ENCODE data around the gene GABRD. TPM values are rescaled to one million over a fixed set of nuclear protein-coding genes. Genes with fewer than 3 reads are reported as not detected.

GABRD gene
- total and polyA plus RNA-seq, 2 donors, result 0.14 to 1.4 TPM

DNA sequence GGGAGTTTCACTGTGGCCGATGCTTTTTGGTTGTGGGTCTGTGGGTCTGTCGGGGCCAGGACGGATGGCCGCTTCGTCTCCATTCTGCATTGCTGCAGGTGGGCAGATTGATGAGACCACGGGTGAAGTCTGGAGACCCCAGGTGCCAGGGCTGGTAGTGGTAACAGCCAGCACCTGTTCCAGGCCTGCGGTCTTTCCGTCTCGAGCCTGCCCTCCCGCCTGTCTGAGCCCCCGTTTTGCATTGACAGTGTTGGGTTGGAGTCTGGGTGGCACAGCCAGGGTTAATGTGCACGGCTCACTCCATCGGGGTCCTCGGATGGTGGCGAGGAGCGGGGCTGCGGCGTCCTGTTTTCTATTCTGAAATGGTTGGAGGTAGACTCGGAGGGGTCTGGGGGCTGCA, 55.3 kb downstream of the GABRD start:
- H3K4me3 ChIP-seq (ENCODE audit: low read length in 2 of 2), result no peak overlapping the region
- H3K4me1 ChIP-seq (ENCODE audit: control insufficient read depth in 2 of 2, insufficient read depth in 2 of 2, low read length in 2 of 2), result no peaks in the 10 kb centered on the region
- H3K27me3 ChIP-seq (ENCODE audit: control insufficient read depth in 2 of 2, insufficient read depth in 1 of 2, low read length in 1 of 2), result no peaks in the 10 kb centered on the region
- H3K27ac ChIP-seq (ENCODE audit: low read depth in 1 of 2, low read length in 1 of 2), result no peak overlapping the region
- H3K9me3 ChIP-seq (ENCODE audit: control insufficient read depth in 2 of 2, insufficient read depth in 1 of 2, low read length in 1 of 2), result peaks cover 3 to 22% of the 10 kb centered on the region in 2 donors
- H3K36me3 ChIP-seq (ENCODE audit: control insufficient read depth in 2 of 2, insufficient read depth in 2 of 2, low read length in 1 of 2), result no peaks in the 10 kb centered on the region
- 90% methylated on average over 19 of the region's 19 CpGs for WGBS
- no peak for DNase-seq (ENCODE audit: low read depth in 6 of 9, low spot score in 9 of 9)

DNA sequence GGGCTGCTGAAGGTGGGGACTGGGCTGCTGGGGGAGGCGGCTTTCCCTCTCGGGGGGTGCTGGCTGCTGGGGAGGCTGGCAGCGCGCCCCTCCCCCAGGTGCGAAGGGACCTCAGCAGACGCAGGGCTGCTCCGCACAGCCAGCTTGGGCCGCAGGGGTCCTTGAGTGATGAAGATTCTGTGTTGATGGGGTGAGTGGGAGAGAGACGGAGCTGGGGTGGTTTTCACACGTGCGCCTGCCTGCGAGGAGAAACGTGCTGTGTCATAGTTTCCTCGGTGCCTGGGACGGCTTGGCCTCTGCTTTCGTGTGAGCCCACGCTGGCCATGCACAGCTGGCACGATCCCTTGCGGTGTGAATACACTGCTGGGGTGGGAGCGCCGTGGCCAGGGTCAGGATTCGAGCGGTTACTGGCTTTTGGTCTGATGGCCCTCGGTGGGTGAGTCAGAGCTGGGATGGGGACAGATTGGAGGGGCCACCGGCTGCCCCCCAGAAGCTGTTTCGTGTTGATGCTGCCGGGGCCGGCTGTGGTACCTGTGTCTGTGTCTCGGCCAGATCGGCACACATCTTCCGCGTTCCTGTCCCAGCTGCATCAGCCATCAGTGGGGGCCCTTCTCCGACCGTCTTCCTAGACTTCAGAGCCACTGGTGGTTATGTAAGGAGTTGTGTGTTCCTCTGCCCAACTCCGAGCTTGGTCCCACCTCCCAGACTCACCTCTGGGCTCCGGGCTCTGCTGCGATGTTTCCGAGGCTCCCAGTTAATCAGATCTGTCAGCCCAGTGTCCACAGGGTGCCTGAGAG, 56.0 kb downstream of the GABRD start:
- no peaks in the 10 kb centered on the region for H3K4me1 ChIP-seq (ENCODE audit: control insufficient read depth in 2 of 2, insufficient read depth in 2 of 2, low read length in 2 of 2)
- WGBS, result 92% methylated on average over 38 of the region's 38 CpGs
- no peak overlapping the region for H3K27ac ChIP-seq (ENCODE audit: low read depth in 1 of 2, low read length in 1 of 2)
- peaks cover 3 to 30% of the 10 kb centered on the region in 2 donors for H3K9me3 ChIP-seq (ENCODE audit: control insufficient read depth in 2 of 2, insufficient read depth in 1 of 2, low read length in 1 of 2)
- no peak for DNase-seq (ENCODE audit: low read depth in 6 of 9, low spot score in 9 of 9)
- no peaks in the 10 kb centered on the region for H3K27me3 ChIP-seq (ENCODE audit: control insufficient read depth in 2 of 2, insufficient read depth in 1 of 2, low read length in 1 of 2)
- H3K36me3 ChIP-seq (ENCODE audit: control insufficient read depth in 2 of 2, insufficient read depth in 2 of 2, low read length in 1 of 2), result no peaks in the 10 kb centered on the region
- no peak overlapping the region for H3K4me3 ChIP-seq (ENCODE audit: low read length in 2 of 2)

DNA sequence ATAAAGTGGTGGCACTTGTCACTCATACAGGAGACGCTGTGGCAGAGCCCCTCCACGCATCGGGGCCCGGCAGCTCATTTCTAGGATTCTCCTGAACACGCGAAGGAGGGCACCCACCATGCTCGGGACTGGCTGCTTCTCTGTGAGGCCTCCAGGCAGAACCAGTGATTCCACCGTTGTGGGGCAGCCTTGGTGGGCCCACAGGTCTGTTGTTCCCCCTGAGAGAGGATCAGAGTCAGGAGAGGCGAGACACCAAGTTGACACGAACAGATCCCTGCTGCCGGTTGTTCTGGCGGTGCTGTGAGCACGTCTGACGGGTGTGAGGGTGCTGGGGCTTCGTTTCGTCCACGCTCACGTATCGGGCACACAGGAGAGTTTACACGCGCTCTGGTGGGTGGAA, 57.7 kb downstream of the GABRD start:
- no peak for DNase-seq (ENCODE audit: low read depth in 6 of 9, low spot score in 9 of 9)
- WGBS, result 96% methylated on average over 21 of the region's 21 CpGs
- H3K36me3 ChIP-seq (ENCODE audit: control insufficient read depth in 2 of 2, insufficient read depth in 2 of 2, low read length in 1 of 2), result no peaks in the 10 kb centered on the region

DNA sequence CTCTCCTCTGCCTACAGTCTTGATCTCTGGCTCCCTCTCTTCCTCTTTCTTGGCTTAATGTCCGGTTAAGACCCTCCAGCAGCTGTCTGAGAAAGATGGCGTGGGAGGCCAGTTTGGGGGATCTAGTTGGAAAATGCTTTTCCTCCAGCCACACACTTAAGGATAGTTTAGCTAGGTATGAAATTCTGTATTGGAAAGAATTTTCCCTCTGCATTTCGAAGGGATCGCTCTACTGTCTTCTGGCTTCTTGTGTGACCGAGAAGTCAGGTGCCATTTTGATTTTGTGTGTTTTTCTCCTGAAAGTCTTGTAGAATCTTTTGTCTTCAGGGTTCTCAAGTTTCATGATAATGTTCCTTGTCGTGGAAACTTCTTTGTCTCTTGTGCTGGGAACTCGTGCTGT, 59.0 kb downstream of the GABRD start:
- H3K9me3 ChIP-seq (ENCODE audit: control insufficient read depth in 2 of 2, insufficient read depth in 1 of 2, low read length in 1 of 2), result peaks cover 5 to 32% of the 10 kb centered on the region in 2 donors
- no peak overlapping the region for H3K27ac ChIP-seq (ENCODE audit: low read depth in 1 of 2, low read length in 1 of 2)
- H3K4me3 ChIP-seq (ENCODE audit: low read length in 2 of 2), result no peak overlapping the region
- WGBS, result 99% methylated on average over 7 of the region's 7 CpGs
- no peak for DNase-seq (ENCODE audit: low read depth in 6 of 9, low spot score in 9 of 9)
- H3K27me3 ChIP-seq (ENCODE audit: control insufficient read depth in 2 of 2, insufficient read depth in 1 of 2, low read length in 1 of 2), result no peaks in the 10 kb centered on the region
- no peaks in the 10 kb centered on the region for H3K36me3 ChIP-seq (ENCODE audit: control insufficient read depth in 2 of 2, insufficient read depth in 2 of 2, low read length in 1 of 2)
- no peaks in the 10 kb centered on the region for H3K4me1 ChIP-seq (ENCODE audit: control insufficient read depth in 2 of 2, insufficient read depth in 2 of 2, low read length in 2 of 2)

More for the DNA sequence above, 57.7 kb downstream of the GABRD start:
- Histone ChIP-seq H3K4me1 (ENCODE audit: control insufficient read depth in 2 of 2, insufficient read depth in 2 of 2, low read length in 2 of 2) (no peaks in the 10 kb centered on the region), H3K4me3 (ENCODE audit: low read length in 2 of 2) (no peak overlapping the region), H3K9me3 (ENCODE audit: control insufficient read depth in 2 of 2, insufficient read depth in 1 of 2, low read length in 1 of 2) (peaks cover 5 to 32% of the 10 kb centered on the region in 2 donors), H3K27ac (ENCODE audit: low read depth in 1 of 2, low read length in 1 of 2) (peak overlapping the region in 1 of 2 donors; percentile 3), H3K27me3 (ENCODE audit: control insufficient read depth in 2 of 2, insufficient read depth in 1 of 2, low read length in 1 of 2) (no peaks in the 10 kb centered on the region)

DNA sequence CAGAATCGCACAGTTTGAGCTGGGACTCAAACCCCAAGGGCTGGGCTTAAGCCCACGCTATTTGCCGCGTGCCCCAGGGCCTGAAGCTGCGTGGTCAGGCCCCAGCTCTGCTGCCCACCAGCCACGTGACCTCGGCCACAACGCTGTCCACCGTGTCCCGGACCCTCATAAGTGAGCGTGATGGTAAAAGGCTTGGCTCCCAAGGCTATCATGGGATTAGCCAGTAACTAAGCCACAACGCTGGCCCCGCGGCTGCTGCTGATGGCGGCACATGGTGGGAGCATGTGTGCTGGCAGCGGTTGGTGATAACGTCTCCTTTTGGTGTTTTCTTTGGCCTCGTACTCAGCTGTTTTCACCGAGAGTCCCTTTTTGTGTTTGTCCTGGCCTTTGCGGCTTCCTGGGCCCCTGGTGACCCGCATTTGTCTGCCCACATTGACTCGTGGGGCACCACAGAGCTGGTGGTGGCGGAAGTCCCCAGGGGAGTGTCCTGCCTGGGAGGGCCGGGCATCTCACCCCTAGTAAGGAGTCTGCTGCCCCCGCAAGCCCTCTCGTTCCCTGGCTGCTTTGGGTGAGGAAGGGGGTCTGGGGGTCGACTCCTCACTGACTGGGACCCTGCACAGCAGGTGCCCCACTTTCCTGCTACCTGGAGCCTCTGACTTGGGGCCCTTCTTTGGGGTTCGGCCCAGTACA, 60.4 kb downstream of the GABRD start:
- DNase-seq (ENCODE audit: low read depth in 6 of 9, low spot score in 9 of 9), result no peak
- WGBS, result 97% methylated on average over 28 of the region's 28 CpGs
- H3K27me3 ChIP-seq (ENCODE audit: control insufficient read depth in 2 of 2, insufficient read depth in 1 of 2, low read length in 1 of 2), result no peaks in the 10 kb centered on the region
- H3K9me3 ChIP-seq (ENCODE audit: control insufficient read depth in 2 of 2, insufficient read depth in 1 of 2, low read length in 1 of 2), result peaks cover 5 to 32% of the 10 kb centered on the region in 2 donors
- no peaks in the 10 kb centered on the region for H3K4me1 ChIP-seq (ENCODE audit: control insufficient read depth in 2 of 2, insufficient read depth in 2 of 2, low read length in 2 of 2)
- H3K27ac ChIP-seq (ENCODE audit: low read depth in 1 of 2, low read length in 1 of 2), result no peak overlapping the region
- no peaks in the 10 kb centered on the region for H3K36me3 ChIP-seq (ENCODE audit: control insufficient read depth in 2 of 2, insufficient read depth in 2 of 2, low read length in 1 of 2)
- H3K4me3 ChIP-seq (ENCODE audit: low read length in 2 of 2), result no peak overlapping the region

DNA sequence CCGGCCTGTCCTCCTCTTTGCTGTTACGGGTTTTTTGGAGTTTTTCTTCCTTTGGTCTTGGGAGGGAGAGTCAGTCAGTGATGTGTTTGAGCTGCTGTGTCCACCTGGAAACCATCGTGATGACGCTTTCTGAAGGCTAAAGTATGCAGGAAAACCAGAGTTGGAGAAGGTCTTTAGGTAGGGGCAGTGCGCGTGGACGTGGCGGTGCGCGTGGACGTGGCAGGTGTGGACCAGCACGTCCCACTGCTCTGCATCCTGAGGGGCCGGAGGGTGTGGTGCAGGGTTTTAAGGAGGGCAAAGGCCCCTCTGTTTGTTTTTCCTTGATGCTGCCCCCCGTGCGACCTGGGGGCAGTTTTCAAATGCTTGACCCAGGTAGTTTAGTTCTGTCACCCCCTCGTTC, 61.0 kb downstream of the GABRD start:
- Histone ChIP-seq H3K36me3 (ENCODE audit: control insufficient read depth in 2 of 2, insufficient read depth in 2 of 2, low read length in 1 of 2) (no peaks in the 10 kb centered on the region), H3K9me3 (ENCODE audit: control insufficient read depth in 2 of 2, insufficient read depth in 1 of 2, low read length in 1 of 2) (peaks cover 5 to 32% of the 10 kb centered on the region in 2 donors), H3K27me3 (ENCODE audit: control insufficient read depth in 2 of 2, insufficient read depth in 1 of 2, low read length in 1 of 2) (no peaks in the 10 kb centered on the region), H3K27ac (ENCODE audit: low read depth in 1 of 2, low read length in 1 of 2) (no peak overlapping the region), H3K4me1 (ENCODE audit: control insufficient read depth in 2 of 2, insufficient read depth in 2 of 2, low read length in 2 of 2) (no peaks in the 10 kb centered on the region), H3K4me3 (ENCODE audit: low read length in 2 of 2) (no peak overlapping the region)
- WGBS, result 96% methylated on average over 16 of the region's 16 CpGs
- no peak for DNase-seq (ENCODE audit: low read depth in 6 of 9, low spot score in 9 of 9)

Other genes starting within 250 kb of the GABRD start
- gene NADK, start 240.9 kb upstream of the GABRD start, total RNA-seq, result 25.0 TPM
- 60.0 TPM for gene NADK, start 240.9 kb upstream of the GABRD start, polyA plus RNA-seq
- 45.1 TPM for gene GNB1, start 128.3 kb upstream of the GABRD start, total RNA-seq
- 123 TPM for gene GNB1, start 128.3 kb upstream of the GABRD start, polyA plus RNA-seq
- gene CALML6, start 104.1 kb upstream of the GABRD start, total RNA-seq, result 0.47 TPM
- 7.1 TPM for gene CALML6, start 104.1 kb upstream of the GABRD start, polyA plus RNA-seq
- gene TMEM52, start 100.1 kb upstream of the GABRD start, total RNA-seq, result 0.28 TPM
- 0.94 TPM for gene TMEM52, start 100.1 kb upstream of the GABRD start, polyA plus RNA-seq
- 0.09 TPM for gene CFAP74, start 15.6 kb upstream of the GABRD start, total RNA-seq
- gene CFAP74, start 15.6 kb upstream of the GABRD start, polyA plus RNA-seq, result 0.16 TPM
- 7.6 TPM for gene PRKCZ, start 31.1 kb downstream of the GABRD start, total RNA-seq
- gene PRKCZ, start 31.1 kb downstream of the GABRD start, polyA plus RNA-seq, result 30.6 TPM
- gene FAAP20, start 175.4 kb downstream of the GABRD start, total RNA-seq, result 20.4 TPM
- gene FAAP20, start 175.4 kb downstream of the GABRD start, polyA plus RNA-seq, result 125 TPM
- gene SKI, start 209.0 kb downstream of the GABRD start, total RNA-seq, result 5.3 TPM
- 16.4 TPM for gene SKI, start 209.0 kb downstream of the GABRD start, polyA plus RNA-seq

All from thymus (tissue), 11 donors.